Loucy (cell line): ENCODE measurements around the gene TMEM43.
"Not testable (repeated sequence)": the region's sequence is repeated elsewhere in the genome, so short reads cannot be mapped to it uniquely, and the experiment has no call there.

Experiments used
- EZH2phosphoT487 ChIP-seq: fragments of 200-600 bp; IDR thresholded peaks from 2 replicates; pipeline ENCODE4 v1.6.1; 2018; ENCODE audit warnings: antibody characterized with exemption, mild to moderate bottlenecking, moderate library complexity, borderline replicate concordance
- TF ChIP-seq, protein P1 (sequence below): fragments of 200-600 bp; sonication (generic); conservative IDR thresholded peaks from 2 replicates; pipeline ENCODE4 v1.5.1; 2014; ENCODE audit warnings: mild to moderate bottlenecking, antibody characterized with exemption, low read length

DNA sequence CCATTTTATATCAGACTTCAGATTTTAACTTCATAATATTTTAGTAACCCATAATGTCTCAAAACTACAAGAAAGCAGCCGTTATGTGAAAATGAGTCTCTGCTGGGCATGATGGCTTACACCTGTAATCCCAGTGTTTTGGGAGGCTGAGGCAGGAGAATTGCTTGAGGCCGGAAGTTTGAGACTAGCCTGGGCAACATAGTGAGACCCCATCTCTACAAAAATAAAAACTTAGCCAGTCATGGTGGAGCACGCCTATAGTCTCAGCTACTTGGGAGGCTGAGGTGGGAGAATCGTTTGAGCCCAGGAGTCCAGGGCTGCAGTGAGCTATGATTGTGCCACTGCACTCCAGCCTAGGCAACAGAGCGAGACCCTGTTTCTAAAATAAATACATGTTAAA, 15.0 kb upstream of the TMEM43 start:
- TF ChIP-seq, protein P1, sequence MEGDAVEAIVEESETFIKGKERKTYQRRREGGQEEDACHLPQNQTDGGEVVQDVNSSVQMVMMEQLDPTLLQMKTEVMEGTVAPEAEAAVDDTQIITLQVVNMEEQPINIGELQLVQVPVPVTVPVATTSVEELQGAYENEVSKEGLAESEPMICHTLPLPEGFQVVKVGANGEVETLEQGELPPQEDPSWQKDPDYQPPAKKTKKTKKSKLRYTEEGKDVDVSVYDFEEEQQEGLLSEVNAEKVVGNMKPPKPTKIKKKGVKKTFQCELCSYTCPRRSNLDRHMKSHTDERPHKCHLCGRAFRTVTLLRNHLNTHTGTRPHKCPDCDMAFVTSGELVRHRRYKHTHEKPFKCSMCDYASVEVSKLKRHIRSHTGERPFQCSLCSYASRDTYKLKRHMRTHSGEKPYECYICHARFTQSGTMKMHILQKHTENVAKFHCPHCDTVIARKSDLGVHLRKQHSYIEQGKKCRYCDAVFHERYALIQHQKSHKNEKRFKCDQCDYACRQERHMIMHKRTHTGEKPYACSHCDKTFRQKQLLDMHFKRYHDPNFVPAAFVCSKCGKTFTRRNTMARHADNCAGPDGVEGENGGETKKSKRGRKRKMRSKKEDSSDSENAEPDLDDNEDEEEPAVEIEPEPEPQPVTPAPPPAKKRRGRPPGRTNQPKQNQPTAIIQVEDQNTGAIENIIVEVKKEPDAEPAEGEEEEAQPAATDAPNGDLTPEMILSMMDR: not testable (repeated sequence)
- TF ChIP-seq EZH2phosphoT487: not testable (repeated sequence)
